ENCODE data around the gene CLSTN1. TPM values are rescaled to one million over a fixed set of nuclear protein-coding genes. Genes with fewer than 3 reads are reported as not detected.

The CLSTN1 gene
- total and polyA plus RNA-seq, 7 donors: 7.3 to 48.7 (median 19.7) TPM

GRCh38 chr1:9746211-9746610 is 77.6 kb downstream of the CLSTN1 start:
- Histone ChIP-seq H3K9me3 (no peaks in the 10 kb centered on the region), H3K4me1 (no peaks in the 10 kb centered on the region), H3K27ac (no peak overlapping the region), H3K27me3 (ENCODE audit: insufficient read depth in 3 of 3, low read length in 2 of 3) (no peaks in the 10 kb centered on the region), H3K36me3 (ENCODE audit: insufficient read depth in 1 of 2, low read depth in 1 of 2) (peaks cover 0 to 91% of the 10 kb centered on the region in 2 donors), H3K4me3 (no peak overlapping the region)
- DNase-seq: peak in 1 of 2 donors; percentile 9
- intact Hi-C loops (cut with DNase I): no loop called here
- WGBS, 3 donors: 86 to 92% (median 92%) methylated on average over 3 of the region's 3 CpGs
- ATAC-seq: no peak
- no peak for TF ChIP-seq CTCF (IDR thresholded peaks at IDR 0.05)

- H3K27ac ChIP-seq: no peak overlapping the region
- WGBS, 3 donors: 93 to 96% (median 95%) methylated on average over 28 of the region's 28 CpGs
- H3K4me3 ChIP-seq: no peak overlapping the region
- no peaks in the 10 kb centered on the region for H3K4me1 ChIP-seq
- TF ChIP-seq CTCF (IDR thresholded peaks at IDR 0.05): no peak
- no peak for ATAC-seq
- peak in 1 of 2 donors; percentile 23 for DNase-seq
- peaks cover 0 to 91% of the 10 kb centered on the region in 2 donors for H3K36me3 ChIP-seq (ENCODE audit: insufficient read depth in 1 of 2, low read depth in 1 of 2)
- no peaks in the 10 kb centered on the region for H3K27me3 ChIP-seq (ENCODE audit: insufficient read depth in 3 of 3, low read length in 2 of 3)
- intact Hi-C loops (cut with DNase I): no loop called here
- H3K9me3 ChIP-seq: no peaks in the 10 kb centered on the region
These were observed 79.5 kb downstream of the CLSTN1 start for GRCh38 chr1:9744106-9744799.

- TF ChIP-seq CTCF (IDR thresholded peaks at IDR 0.05): no peak
- Histone ChIP-seq H3K4me3 (no peak overlapping the region), H3K27me3 (ENCODE audit: insufficient read depth in 3 of 3, low read length in 2 of 3) (no peaks in the 10 kb centered on the region), H3K27ac (no peak overlapping the region), H3K9me3 (no peaks in the 10 kb centered on the region), H3K36me3 (ENCODE audit: insufficient read depth in 1 of 2, low read depth in 1 of 2) (peaks cover 4 to 96% of the 10 kb centered on the region in 2 donors), H3K4me1 (no peaks in the 10 kb centered on the region)
- ATAC-seq (no peak), DNase-seq (no peak)
- intact Hi-C loops (cut with DNase I): no loop called here
- WGBS, 3 donors: 89 to 93% (median 89%) methylated on average over 10 of the region's 10 CpGs
These were observed 86.1 kb downstream of the CLSTN1 start for GRCh38 chr1:9737671-9738070.

- TF ChIP-seq CTCF (IDR thresholded peaks at IDR 0.05): no peak
- 88 to 92% (median 91%) methylated on average over 9 of the region's 9 CpGs for WGBS, 3 donors
These were observed 86.7 kb downstream of the CLSTN1 start for GRCh38 chr1:9737057-9737456.

GRCh38 chr1:9736241-9736640 is 87.5 kb downstream of the CLSTN1 start:
- Histone ChIP-seq H3K27me3 (ENCODE audit: insufficient read depth in 3 of 3, low read length in 2 of 3) (no peaks in the 10 kb centered on the region), H3K4me3 (no peak overlapping the region), H3K27ac (no peak overlapping the region), H3K36me3 (ENCODE audit: insufficient read depth in 1 of 2, low read depth in 1 of 2) (peaks cover 8 to 96% of the 10 kb centered on the region in 2 donors), H3K9me3 (no peaks in the 10 kb centered on the region), H3K4me1 (no peaks in the 10 kb centered on the region)
- DNase-seq: peak in 1 of 2 donors; percentile 21
- 83 to 92% (median 89%) methylated on average over 5 of the region's 5 CpGs for WGBS, 3 donors
- no peak for TF ChIP-seq CTCF (IDR thresholded peaks at IDR 0.05)
- intact Hi-C loops (cut with DNase I): no loop called here
- no peak for ATAC-seq

More at GRCh38 chr1:9737057-9737456, 86.7 kb downstream of the CLSTN1 start:
- intact Hi-C loops (cut with DNase I): no loop called here
- H3K9me3 ChIP-seq: no peaks in the 10 kb centered on the region
- no peaks in the 10 kb centered on the region for H3K4me1 ChIP-seq
- DNase-seq: peak in 1 of 2 donors; percentile 36
- no peak overlapping the region for H3K4me3 ChIP-seq
- no peaks in the 10 kb centered on the region for H3K27me3 ChIP-seq (ENCODE audit: insufficient read depth in 3 of 3, low read length in 2 of 3)
- no peak overlapping the region for H3K27ac ChIP-seq
- peaks cover 4 to 96% of the 10 kb centered on the region in 2 donors for H3K36me3 ChIP-seq (ENCODE audit: insufficient read depth in 1 of 2, low read depth in 1 of 2)
- no peak for ATAC-seq

Data from psoas muscle (tissue), 8 donors.